Caco-2 (cell line): ENCODE results near the gene KCNC1. TPM values are rescaled to one million over a fixed set of nuclear protein-coding genes. Genes with fewer than 3 reads are reported as not detected.

ENCODE experiments used
- BruUV-seq: library from RNA; stranded (reverse); fragments of 400-500 nt; replicated peaks from 2 replicates; lab custom pipeline; 2021; lab: Mats Ljungman, UMichigan
- CTCF ChIA-PET: fragments of 300-600 bp; sonication (Branson Sonifier 250); formaldehyde crosslinking; loops from one replicate; lab custom pipeline; 2022; ENCODE audit warnings: antibody characterized with exemption; lab: Charles Lee
- POLR2A ChIA-PET: fragments of 300-600 bp; sonication (Branson Sonifier 250); formaldehyde crosslinking; loops from one replicate; lab custom pipeline; 2022; ENCODE audit warnings: antibody characterized with exemption; lab: Charles Lee
- DNase-seq, 2 experiments: peaks; one replicate each; pipeline versions ENCODE4 v3.0.0 to v3.0.0-alpha.2; 2020 to 2022
- H3K27me3 ChIP-seq: replicated peaks from 2 replicates; pipeline ENCODE4 v1.6.0; 2011; ENCODE audit warnings: low read length; ENCODE audit not compliant: control insufficient read depth, insufficient read depth
- H3K36me3 ChIP-seq: 2 replicates; pipeline ENCODE4 v1.5.1; 2011; ENCODE audit warnings: low read length; ENCODE audit not compliant: control insufficient read depth, insufficient read depth
- H3K4me1 ChIP-seq: fragments of 250-450 bp; sonication (Bioruptor Pico); 2 replicates; pipeline ENCODE4 v1.5.1; 2020; ENCODE audit warnings: mild to moderate bottlenecking
- H3K4me3 ChIP-seq: 2 replicates; pipeline ENCODE4 v1.5.1; 2011; ENCODE audit warnings: low read depth, mild to moderate bottlenecking, control low read depth, low read length
- H3K9me3 ChIP-seq: fragments of 250-450 bp; sonication (Bioruptor Pico); 2 replicates; pipeline ENCODE4 v1.5.1; 2020; ENCODE audit warnings: mild to moderate bottlenecking, moderate library complexity
- H3K27ac Mint-ChIP-seq: one replicate; pipeline ENCODE4 v1.8.0; 2022; ENCODE audit warnings: mixed read lengths; ENCODE audit not compliant: unreplicated experiment
- H3K27me3 Mint-ChIP-seq: one replicate; pipeline ENCODE4 v1.8.0; 2022; ENCODE audit warnings: mixed read lengths; ENCODE audit not compliant: insufficient read depth, unreplicated experiment
- H3K36me3 Mint-ChIP-seq: one replicate; pipeline ENCODE4 v1.8.0; 2022; ENCODE audit warnings: mild to moderate bottlenecking, mixed read lengths; ENCODE audit not compliant: insufficient read depth, unreplicated experiment
- H3K4me1 Mint-ChIP-seq: one replicate; pipeline ENCODE4 v1.8.0; 2022; ENCODE audit warnings: low read depth, mixed read lengths; ENCODE audit not compliant: unreplicated experiment
- H3K4me3 Mint-ChIP-seq: one replicate; pipeline ENCODE4 v1.8.0; 2022; ENCODE audit warnings: mild to moderate bottlenecking, moderate library complexity, mixed read lengths; ENCODE audit not compliant: unreplicated experiment
- H3K9me3 Mint-ChIP-seq: one replicate; pipeline ENCODE4 v1.8.0; 2022; ENCODE audit warnings: mixed read lengths; ENCODE audit not compliant: unreplicated experiment
- CTCF ChIP-seq, 2 experiments: fragments of 200-600 bp in 1 of 2; IDR thresholded peaks; 1 replicate in 1 of 2; 2 replicates in 1 of 2; pipeline versions ENCODE4 v1.5.1 to v1.8.0; 2011 to 2022; ENCODE audit warnings: antibody characterized with exemption in 1 of 2, control low read depth in 1 of 2, inconsistent platforms in 1 of 2, low read depth in 1 of 2, low read length in 1 of 2, mild to moderate bottlenecking in 1 of 2, moderate library complexity in 1 of 2; ENCODE audit not compliant: insufficient read depth in 1 of 2, severe bottlenecking in 1 of 2, unreplicated experiment in 1 of 2
- intact Hi-C: fragments of 100-400 bp; cut with micrococcal nuclease; formaldehyde crosslinking; loops from one replicate; pipeline ENCODE4 v1.10.0; 2022; ENCODE audit not compliant: unreplicated experiment
- total RNA-seq: library from RNA; stranded (reverse); gene quantifications from 2 replicates; pipeline ENCODE4 v1.2.3, GENCODE V29; 2022

The KCNC1 gene
- total RNA-seq, 1 experiment from 2014 or later: 0.07 TPM

DNA sequence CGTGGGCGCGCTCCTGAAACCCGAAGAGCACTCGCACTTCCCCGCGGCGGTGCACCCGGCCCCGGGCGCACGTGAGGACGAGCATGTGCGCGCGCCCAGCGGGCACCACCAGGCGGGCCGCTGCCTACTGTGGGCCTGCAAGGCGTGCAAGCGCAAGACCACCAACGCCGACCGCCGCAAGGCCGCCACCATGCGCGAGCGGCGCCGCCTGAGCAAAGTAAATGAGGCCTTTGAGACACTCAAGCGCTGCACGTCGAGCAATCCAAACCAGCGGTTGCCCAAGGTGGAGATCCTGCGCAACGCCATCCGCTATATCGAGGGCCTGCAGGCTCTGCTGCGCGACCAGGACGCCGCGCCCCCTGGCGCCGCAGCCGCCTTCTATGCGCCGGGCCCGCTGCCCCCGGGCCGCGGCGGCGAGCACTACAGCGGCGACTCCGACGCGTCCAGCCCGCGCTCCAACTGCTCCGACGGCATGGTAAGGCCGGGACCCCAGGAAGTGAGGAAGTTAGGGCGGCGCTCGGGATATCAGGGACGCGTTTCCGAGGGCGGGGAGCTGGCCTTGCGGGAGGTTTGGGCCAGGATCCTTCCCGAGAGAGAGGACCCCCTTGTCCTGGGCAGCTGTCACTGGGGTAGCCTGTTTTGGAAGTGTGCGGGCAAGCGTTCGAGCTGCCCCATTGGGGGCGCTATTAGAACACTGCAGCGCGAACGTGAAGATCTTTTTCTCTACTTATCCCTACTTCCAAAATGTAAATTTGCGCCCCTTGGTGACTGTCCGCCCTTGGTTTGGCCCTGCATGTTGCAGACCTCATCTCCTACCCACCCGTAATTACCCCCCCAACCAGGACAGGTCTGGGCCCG lies 14.4 kb upstream of the KCNC1 start:
- Histone ChIP-seq H3K9me3 (no peaks in the 10 kb centered on the region), H3K36me3 (no peaks in the 10 kb centered on the region), H3K4me1 (no peaks in the 10 kb centered on the region), H3K27me3 (no peaks in the 10 kb centered on the region; the same call in none of the 2 replicates), H3K4me3 (no peak overlapping the region)
- no peak overlapping the region for H3K4me3 Mint-ChIP-seq
- intact Hi-C loops: no loop called here
- TF ChIP-seq CTCF (IDR thresholded peaks at IDR 0.05; ENCODE audit: insufficient read depth in 1 of 2, low read depth in 1 of 2, low read length in 1 of 2, severe bottlenecking in 1 of 2, unreplicated experiment in 1 of 2): no peak
- ChIA-PET CTCF (no interaction called here), POLR2A (no interaction called here)
- H3K9me3 Mint-ChIP-seq: no peaks in the 10 kb centered on the region
- peaks cover 8% of the 10 kb centered on the region for H3K27me3 Mint-ChIP-seq
- no peaks in the 10 kb centered on the region for H3K36me3 Mint-ChIP-seq
- no peaks in the 10 kb centered on the region for H3K4me1 Mint-ChIP-seq
- H3K27ac Mint-ChIP-seq: no peak overlapping the region
- BruUV-seq: no TSS peak
- DNase-seq: no peak

DNA sequence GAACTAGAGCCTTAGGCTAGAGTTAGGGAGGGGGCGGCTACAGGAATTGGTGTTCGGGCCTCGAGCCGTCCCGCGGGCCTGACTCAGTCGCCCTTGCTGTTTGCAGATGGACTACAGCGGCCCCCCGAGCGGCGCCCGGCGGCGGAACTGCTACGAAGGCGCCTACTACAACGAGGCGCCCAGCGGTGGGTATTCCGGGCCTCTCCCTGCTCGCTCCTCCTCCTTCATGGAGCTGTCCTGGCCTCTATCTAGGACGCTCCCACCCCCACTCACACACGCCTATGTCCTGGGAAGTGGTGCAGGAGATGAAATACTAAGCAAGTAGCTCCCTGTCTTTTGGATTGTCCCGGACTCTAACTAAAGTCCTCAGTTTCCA lies 13.8 kb upstream of the KCNC1 start:
- Mint-ChIP-seq H3K36me3 (no peaks in the 10 kb centered on the region), H3K4me3 (no peak overlapping the region), H3K9me3 (no peaks in the 10 kb centered on the region), H3K4me1 (no peaks in the 10 kb centered on the region), H3K27ac (no peak overlapping the region), H3K27me3 (peaks cover 8% of the 10 kb centered on the region)
- no TSS peak for BruUV-seq
- H3K9me3 ChIP-seq: no peaks in the 10 kb centered on the region
- DNase-seq: no peak
- no peaks in the 10 kb centered on the region for H3K4me1 ChIP-seq
- intact Hi-C loops: no loop called here
- no peaks in the 10 kb centered on the region for H3K36me3 ChIP-seq
- no peaks in the 10 kb centered on the region; the same call in none of the 2 replicates for H3K27me3 ChIP-seq
- ChIA-PET POLR2A (no interaction called here), CTCF (no interaction called here)
- no peak overlapping the region for H3K4me3 ChIP-seq
- no peak for TF ChIP-seq CTCF (IDR thresholded peaks at IDR 0.05; ENCODE audit: insufficient read depth in 1 of 2, low read depth in 1 of 2, low read length in 1 of 2, severe bottlenecking in 1 of 2, unreplicated experiment in 1 of 2)

GRCh38 chr11:17721242-17721999 lies 13.2 kb upstream of the KCNC1 start:
- Mint-ChIP-seq H3K27me3 (peaks cover 10% of the 10 kb centered on the region), H3K4me3 (no peak overlapping the region)
- POLR2A ChIA-PET: no interaction called here

More at GRCh38 chr11:17721242-17721999, 13.2 kb upstream of the KCNC1 start:
- Histone ChIP-seq H3K4me3 (no peak overlapping the region), H3K27me3 (no peaks in the 10 kb centered on the region; the same call in none of the 2 replicates), H3K4me1 (no peaks in the 10 kb centered on the region), H3K36me3 (no peaks in the 10 kb centered on the region), H3K9me3 (no peaks in the 10 kb centered on the region)
- no TSS peak for BruUV-seq
- Mint-ChIP-seq H3K9me3 (no peaks in the 10 kb centered on the region), H3K27ac (no peak overlapping the region), H3K4me1 (no peaks in the 10 kb centered on the region), H3K36me3 (no peaks in the 10 kb centered on the region)
- no peak for TF ChIP-seq CTCF (IDR thresholded peaks at IDR 0.05; ENCODE audit: insufficient read depth in 1 of 2, low read depth in 1 of 2, low read length in 1 of 2, severe bottlenecking in 1 of 2, unreplicated experiment in 1 of 2)
- DNase-seq: no peak
- intact Hi-C loops: no loop called here
- CTCF ChIA-PET: no interaction called here
